ENCODE data around the gene VSIG8. TPM values are rescaled to one million over a fixed set of nuclear protein-coding genes. Genes with fewer than 3 reads are reported as not detected.

The VSIG8 gene
- total and polyA plus RNA-seq, 2 donors (not counting 3 experiments of a cell fraction or from before 2014, with no cell fraction given) = not detected

DNA sequence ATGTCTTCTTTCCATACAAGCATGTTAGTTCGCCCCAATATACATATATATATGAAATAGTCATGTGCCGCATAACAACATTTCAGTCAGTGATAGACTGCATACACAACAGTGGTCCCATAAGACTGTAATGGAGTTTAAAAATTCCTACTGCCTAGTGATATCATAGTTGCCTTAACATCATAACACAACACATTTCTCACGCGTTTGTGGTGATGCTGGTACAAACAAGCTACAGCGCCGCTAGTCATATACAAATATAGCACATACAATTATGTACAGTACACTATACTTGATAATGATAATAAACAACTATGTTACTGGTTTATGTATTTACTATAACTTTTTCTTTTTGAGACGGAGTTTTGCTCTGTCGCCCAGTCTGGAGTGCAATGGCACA lies 46.5 kb downstream of the VSIG8 start:
- no peak for DNase-seq (ENCODE audit: low read depth, low spot score)
- Histone ChIP-seq H3K4me2 (ENCODE audit: insufficient read depth, low read length) (no peak overlapping the region), H3K9me1 (replicated peaks; ENCODE audit: control insufficient read depth, extremely low read depth, insufficient read depth, low read length) (no peaks in the 10 kb centered on the region), H3K27me3 (ENCODE audit: control insufficient read depth in 2 of 2, insufficient read depth in 2 of 2, low read length in 2 of 2) (peaks cover 18 to 22% of the 10 kb centered on the region in 2 experiments), H3K36me3 (ENCODE audit: control insufficient read depth in 2 of 2, extremely low read depth in 1 of 2, insufficient read depth in 2 of 2, low read length in 2 of 2) (no peaks in the 10 kb centered on the region), H3K79me2 (ENCODE audit: control insufficient read depth, insufficient read depth, low read length) (no peaks in the 10 kb centered on the region), H3K27ac (ENCODE audit: insufficient read depth, low read depth, low read length) (no peak overlapping the region), H3K4me1 (ENCODE audit: control insufficient read depth, extremely low read depth, insufficient read depth, low read length) (peaks cover 3% of the 10 kb centered on the region), H3K4me3 (replicated peaks in 1 of 3; ENCODE audit: insufficient read depth in 1 of 3, low read depth in 1 of 3, low read length in 3 of 3) (no peak overlapping the region), H3K9me3 (replicated peaks; ENCODE audit: control insufficient read depth, insufficient read depth, low read length) (no peaks in the 10 kb centered on the region), H3K9ac (replicated peaks; ENCODE audit: extremely low read depth, insufficient read depth, low read length) (no peak overlapping the region), H4K20me1 (replicated peaks; ENCODE audit: control insufficient read depth, extremely low read depth, insufficient read depth, low read length) (no peaks in the 10 kb centered on the region), H2AFZ (ENCODE audit: low read depth, low read length) (no peak overlapping the region)
- no TSS peak for BruUV-seq (replicated peaks)
- dilution Hi-C loops (cut with MboI; ENCODE audit: extremely low pct_ligation_motif_present, low sequenced_read_pairs) (no loop called here), intact Hi-C loops (cut with micrococcal nuclease) (no loop called here)
- FAIRE-seq = no peak
- ChIA-PET POLR2A (no interaction called here), CTCF (interaction anchor here (1.3 to 1.4 kb wide), 2 partner anchors 12 to 17 kb away, joined by 3 to 4 read pairs; no protein-coding TSS in a partner anchor)
- TF ChIP-seq EZH2 (IDR thresholded peaks at IDR 0.05; ENCODE audit: borderline replicate concordance, low read depth, low read length, severe bottlenecking) (no peak), POLR2AphosphoS5 (IDR thresholded peaks at IDR 0.05; ENCODE audit: insufficient read depth, low read depth, low read length) (no peak), GATA2 (IDR thresholded peaks at IDR 0.05; ENCODE audit: insufficient read depth, insufficient read length, low read depth, low read length) (no peak)

DNA sequence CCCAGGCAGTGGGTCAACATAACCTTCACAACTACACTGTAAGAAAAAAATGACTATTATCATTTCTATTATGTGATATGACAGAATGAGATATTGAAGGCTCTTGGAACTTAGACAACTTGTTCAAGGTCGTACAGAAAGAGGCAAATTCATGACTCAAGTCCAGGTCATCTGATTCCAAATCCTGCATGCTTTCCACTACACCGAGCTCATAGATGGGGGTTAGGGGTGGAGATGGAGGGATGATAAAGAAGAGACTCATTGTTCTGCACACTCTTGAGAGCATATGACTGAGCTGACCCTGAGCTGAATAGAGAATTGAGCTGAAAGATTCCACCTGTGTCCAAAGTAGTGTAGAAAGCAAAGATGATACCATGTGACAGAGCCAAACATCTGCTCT lies 57.5 kb downstream of the VSIG8 start:
- BruUV-seq (replicated peaks) = no TSS peak
- no peaks in the 10 kb centered on the region for H3K9me3 ChIP-seq (replicated peaks; ENCODE audit: control insufficient read depth, insufficient read depth, low read length)
- H3K9ac ChIP-seq (replicated peaks; ENCODE audit: extremely low read depth, insufficient read depth, low read length) = no peak overlapping the region
- H3K27ac ChIP-seq (ENCODE audit: insufficient read depth, low read depth, low read length) = no peak overlapping the region
- ChIA-PET CTCF (interaction anchor here (1.0 to 11.5 kb wide), 4 partner anchors 15 to 203 kb away, joined by 5 to 623 read pairs (median 9); no protein-coding TSS in a partner anchor), POLR2A (no interaction called here)
- dilution Hi-C loops (cut with MboI; ENCODE audit: extremely low pct_ligation_motif_present, low sequenced_read_pairs) (no loop called here), intact Hi-C loops (cut with micrococcal nuclease) (no loop called here)
- H3K36me3 ChIP-seq (ENCODE audit: control insufficient read depth in 2 of 2, extremely low read depth in 1 of 2, insufficient read depth in 2 of 2, low read length in 2 of 2) = no peaks in the 10 kb centered on the region
- no peaks in the 10 kb centered on the region for H3K79me2 ChIP-seq (ENCODE audit: control insufficient read depth, insufficient read depth, low read length)
- H3K27me3 ChIP-seq (ENCODE audit: control insufficient read depth in 2 of 2, insufficient read depth in 2 of 2, low read length in 2 of 2) = peaks cover 0 to 2% of the 10 kb centered on the region in 2 experiments
- no peak overlapping the region for H3K4me2 ChIP-seq (ENCODE audit: insufficient read depth, low read length)
- no peak overlapping the region for H2AFZ ChIP-seq (ENCODE audit: low read depth, low read length)
- DNase-seq (ENCODE audit: low read depth, low spot score) (no peak), FAIRE-seq (no peak)
- TF ChIP-seq GATA2 (IDR thresholded peaks at IDR 0.05; ENCODE audit: insufficient read depth, insufficient read length, low read depth, low read length) = peak; percentile 60
- no peak for TF ChIP-seq JUN (IDR thresholded peaks at IDR 0.05; ENCODE audit: borderline replicate concordance, insufficient read depth, insufficient read length, low read depth)
- no peak overlapping the region for H3K4me3 ChIP-seq (replicated peaks in 1 of 3; ENCODE audit: insufficient read depth in 1 of 3, low read depth in 1 of 3, low read length in 3 of 3)
- no peaks in the 10 kb centered on the region for H3K9me1 ChIP-seq (replicated peaks; ENCODE audit: control insufficient read depth, extremely low read depth, insufficient read depth, low read length)
- no peaks in the 10 kb centered on the region for H4K20me1 ChIP-seq (replicated peaks; ENCODE audit: control insufficient read depth, extremely low read depth, insufficient read depth, low read length)
- H3K4me1 ChIP-seq (ENCODE audit: control insufficient read depth, extremely low read depth, insufficient read depth, low read length) = no peaks in the 10 kb centered on the region

Small RNA genes lying within 50 kb of the gene (microRNA-seq; reads per million reads assigned to microRNA genes)
- not detected for gene MIR4259 (ENCODE audit: borderline number of aligned reads, borderline replicate concordance)

Small RNA genes lying within 50 kb of the gene (small RNA-seq; reads per million reads assigned to genes)
- not detected for gene MIR4259 (ENCODE audit: insufficient read depth, insufficient read length, low read depth, low replicate concordance)
- gene RF00570 (ENCODE audit: insufficient read depth, insufficient read length, low read depth, low replicate concordance) = not detected

Other genes with a start within 250 kb of the VSIG8 start
- gene CRP, start 148.1 kb downstream of the VSIG8 start, total RNA-seq = not detected in 2 replicates
- gene CRP, start 148.1 kb downstream of the VSIG8 start, polyA plus RNA-seq = not detected in 2 replicates
- gene DUSP23, start 81.7 kb downstream of the VSIG8 start, total RNA-seq = 82.5 and 126 TPM in 2 replicates
- 197 and 295 TPM in 2 replicates for gene DUSP23, start 81.7 kb downstream of the VSIG8 start, polyA plus RNA-seq
- not detected in 2 replicates for gene FCRL6, start 60.3 kb downstream of the VSIG8 start, total RNA-seq
- gene FCRL6, start 60.3 kb downstream of the VSIG8 start, polyA plus RNA-seq = 0.06 and 0.25 TPM in 2 replicates
- not detected in 2 replicates for gene SLAMF8, start 35.8 kb downstream of the VSIG8 start, total RNA-seq
- not detected in 2 replicates for gene SLAMF8, start 35.8 kb downstream of the VSIG8 start, polyA plus RNA-seq
- gene CFAP45, start 37.5 kb upstream of the VSIG8 start, total RNA-seq = 2.1 and 2.5 TPM in 2 replicates
- gene CFAP45, start 37.5 kb upstream of the VSIG8 start, polyA plus RNA-seq = 0.13 and 0.25 TPM in 2 replicates
- 646 and 750 TPM in 2 replicates for gene TAGLN2, start 62.9 kb upstream of the VSIG8 start, total RNA-seq
- gene TAGLN2, start 62.9 kb upstream of the VSIG8 start, polyA plus RNA-seq = 1,279 and 1,305 TPM in 2 replicates
- gene IGSF9, start 83.0 kb upstream of the VSIG8 start, total RNA-seq = 0.15 and 0.16 TPM in 2 replicates
- 0.10 and 0.15 TPM in 2 replicates for gene IGSF9, start 83.0 kb upstream of the VSIG8 start, polyA plus RNA-seq
- gene SLAMF9, start 91.6 kb upstream of the VSIG8 start, total RNA-seq = not detected in 2 replicates
- gene SLAMF9, start 91.6 kb upstream of the VSIG8 start, polyA plus RNA-seq = not detected in 2 replicates
- 4.8 and 5.4 TPM in 2 replicates for gene PIGM, start 169.3 kb upstream of the VSIG8 start, total RNA-seq
- gene PIGM, start 169.3 kb upstream of the VSIG8 start, polyA plus RNA-seq = 3.1 and 3.4 TPM in 2 replicates
- not detected in 2 replicates for gene KCNJ10, start 207.5 kb upstream of the VSIG8 start, total RNA-seq
- gene KCNJ10, start 207.5 kb upstream of the VSIG8 start, polyA plus RNA-seq = not detected in 2 replicates
- not detected in 2 replicates for gene KCNJ9, start 218.9 kb upstream of the VSIG8 start, total RNA-seq
- not detected in 2 replicates for gene KCNJ9, start 218.9 kb upstream of the VSIG8 start, polyA plus RNA-seq
- 9.5 and 10.2 TPM in 2 replicates for gene IGSF8, start 236.0 kb upstream of the VSIG8 start, total RNA-seq
- 17.5 and 20.2 TPM in 2 replicates for gene IGSF8, start 236.0 kb upstream of the VSIG8 start, polyA plus RNA-seq